Cardiac fibroblast (primary cell): Measurements from ENCODE around the gene COL8A1.

Experiments
- DNase-seq, 2 donors: peaks; one replicate each; pipeline versions ENCODE4 v3.0.0 to v3.0.0-alpha.2; 2010; ENCODE audit warnings: low read depth in 2 of 2
- H3K4me3 ChIP-seq, 2 donors: replicated peaks in 1 of 2; 1 replicate in 1 of 2; 2 replicates in 1 of 2; pipeline ENCODE4 v1.5.1; 2011; ENCODE audit warnings: low read depth in 2 of 2, low read length in 2 of 2, mild to moderate bottlenecking in 2 of 2, moderate library complexity in 1 of 2
- TF ChIP-seq, protein P1 (sequence below): IDR thresholded peaks from one replicate; pipeline ENCODE4 v1.5.1; 2011; ENCODE audit warnings: low read depth, mild to moderate bottlenecking, low read length, inconsistent platforms

Gene COL8A1

DNA sequence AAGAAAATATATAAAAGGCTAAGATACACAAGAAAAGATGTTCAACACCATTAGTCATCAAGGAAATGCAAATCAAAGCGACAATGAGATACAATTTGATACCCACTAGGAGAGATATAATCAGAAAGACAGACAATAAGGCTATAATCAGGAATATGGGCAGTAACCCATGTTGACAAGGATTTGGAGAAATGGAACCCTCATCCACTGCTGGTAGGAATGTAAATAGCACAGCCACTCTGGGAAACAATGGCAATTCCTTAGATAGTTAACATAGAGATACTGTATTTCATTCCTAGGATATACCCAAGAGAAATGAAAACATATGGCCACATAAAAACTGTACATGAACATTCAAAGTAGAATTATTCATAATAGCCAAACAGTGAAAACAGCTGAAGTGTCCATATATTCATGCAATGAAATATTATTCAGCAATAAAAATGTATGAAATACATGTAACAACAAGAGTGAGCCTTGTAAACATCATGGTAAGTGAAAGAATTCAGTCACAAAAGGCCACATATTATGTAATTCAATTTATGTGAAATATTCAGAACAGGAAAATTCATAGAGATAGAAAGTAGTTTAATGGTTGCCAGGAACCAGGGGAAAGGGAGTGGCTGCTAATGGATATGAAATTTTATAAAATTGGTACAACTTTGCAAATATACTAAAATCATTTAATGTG lies 18.2 kb upstream of the COL8A1 start:
- TF ChIP-seq, protein P1, sequence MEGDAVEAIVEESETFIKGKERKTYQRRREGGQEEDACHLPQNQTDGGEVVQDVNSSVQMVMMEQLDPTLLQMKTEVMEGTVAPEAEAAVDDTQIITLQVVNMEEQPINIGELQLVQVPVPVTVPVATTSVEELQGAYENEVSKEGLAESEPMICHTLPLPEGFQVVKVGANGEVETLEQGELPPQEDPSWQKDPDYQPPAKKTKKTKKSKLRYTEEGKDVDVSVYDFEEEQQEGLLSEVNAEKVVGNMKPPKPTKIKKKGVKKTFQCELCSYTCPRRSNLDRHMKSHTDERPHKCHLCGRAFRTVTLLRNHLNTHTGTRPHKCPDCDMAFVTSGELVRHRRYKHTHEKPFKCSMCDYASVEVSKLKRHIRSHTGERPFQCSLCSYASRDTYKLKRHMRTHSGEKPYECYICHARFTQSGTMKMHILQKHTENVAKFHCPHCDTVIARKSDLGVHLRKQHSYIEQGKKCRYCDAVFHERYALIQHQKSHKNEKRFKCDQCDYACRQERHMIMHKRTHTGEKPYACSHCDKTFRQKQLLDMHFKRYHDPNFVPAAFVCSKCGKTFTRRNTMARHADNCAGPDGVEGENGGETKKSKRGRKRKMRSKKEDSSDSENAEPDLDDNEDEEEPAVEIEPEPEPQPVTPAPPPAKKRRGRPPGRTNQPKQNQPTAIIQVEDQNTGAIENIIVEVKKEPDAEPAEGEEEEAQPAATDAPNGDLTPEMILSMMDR: peak; percentile 12
- peak in 1 of 2 donors; percentile 22 for DNase-seq
- H3K4me3 ChIP-seq: no peak overlapping the region

DNA sequence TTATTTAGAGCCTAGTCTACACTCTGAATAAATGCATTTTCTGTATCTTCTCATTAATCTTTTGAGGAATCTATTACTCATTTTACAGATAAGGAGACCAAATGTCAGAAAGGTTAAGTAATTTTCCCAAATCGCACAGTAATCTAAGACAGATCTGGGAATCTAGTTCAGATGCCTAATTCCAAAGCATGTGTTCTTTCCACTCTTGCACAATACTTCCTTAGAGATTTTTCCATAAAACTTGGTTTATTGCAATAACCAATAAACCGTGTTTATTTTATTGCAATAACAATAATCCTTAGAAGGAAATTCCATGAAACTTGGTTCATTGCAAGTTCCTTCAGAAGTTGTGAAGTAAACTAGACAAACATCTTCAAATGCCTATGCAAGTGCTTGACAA lies 17.4 kb upstream of the COL8A1 start:
- TF ChIP-seq, protein P1: no peak
- DNase-seq: no peak
- H3K4me3 ChIP-seq: no peak overlapping the region

DNA sequence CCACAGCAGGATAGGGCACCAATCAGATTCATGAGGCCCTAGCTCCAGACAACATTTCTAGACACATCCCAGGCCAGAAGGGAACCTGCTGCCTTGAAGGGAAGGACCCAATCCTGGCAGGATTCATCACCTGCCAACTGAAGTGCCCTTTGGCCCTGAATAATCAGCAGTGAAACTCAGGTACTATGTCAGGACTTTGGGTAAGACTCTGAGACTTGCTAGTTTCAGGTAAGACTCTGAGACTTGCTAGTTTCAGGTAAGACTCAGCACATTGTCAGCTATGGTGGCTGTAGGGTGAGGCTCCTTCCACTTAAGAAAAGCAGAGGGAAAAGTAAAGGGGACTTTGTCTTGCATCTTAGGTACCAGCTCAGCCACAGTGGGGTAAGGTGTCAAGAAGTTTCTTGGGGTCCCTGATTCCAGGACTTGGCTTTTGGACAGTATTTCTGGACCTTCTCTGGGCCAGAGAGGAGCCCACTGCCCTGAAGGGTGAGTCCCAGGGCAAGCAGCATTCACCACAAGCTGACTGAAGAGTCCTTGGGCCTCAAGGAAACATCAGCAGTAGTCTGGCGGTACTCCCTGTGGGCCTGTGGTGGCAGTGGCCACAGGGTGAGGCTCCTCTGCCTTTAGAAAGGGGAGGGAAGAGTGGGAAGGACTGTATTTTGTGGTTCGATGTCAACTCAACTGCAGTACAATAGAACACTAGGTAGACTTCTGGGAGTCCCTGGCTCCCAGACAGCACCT lies 13.7 kb upstream of the COL8A1 start:
- H3K4me3 ChIP-seq: no peak overlapping the region
- no peak for DNase-seq
- TF ChIP-seq, protein P1: no peak

DNA sequence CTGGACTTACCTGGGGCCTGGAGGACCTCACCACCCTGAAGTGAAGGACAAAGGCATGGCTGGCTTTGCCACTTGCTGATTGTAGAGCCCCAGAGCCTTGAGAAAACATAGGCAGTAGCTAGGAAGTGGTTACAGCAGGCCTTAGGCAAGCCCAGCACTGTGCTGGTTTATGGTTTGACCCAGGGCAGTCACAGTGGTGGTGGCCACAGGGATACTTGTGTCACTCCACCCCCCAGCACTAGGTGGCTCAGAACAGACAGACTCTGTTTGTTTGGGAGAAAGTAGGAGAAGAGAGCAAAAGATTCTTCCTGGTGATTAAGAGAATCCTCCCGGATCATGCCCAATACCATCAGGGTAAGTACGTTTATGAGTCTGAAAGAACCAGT lies 13.2 kb upstream of the COL8A1 start:
- TF ChIP-seq, protein P1: no peak
- DNase-seq: no peak
- no peak overlapping the region for H3K4me3 ChIP-seq

DNA sequence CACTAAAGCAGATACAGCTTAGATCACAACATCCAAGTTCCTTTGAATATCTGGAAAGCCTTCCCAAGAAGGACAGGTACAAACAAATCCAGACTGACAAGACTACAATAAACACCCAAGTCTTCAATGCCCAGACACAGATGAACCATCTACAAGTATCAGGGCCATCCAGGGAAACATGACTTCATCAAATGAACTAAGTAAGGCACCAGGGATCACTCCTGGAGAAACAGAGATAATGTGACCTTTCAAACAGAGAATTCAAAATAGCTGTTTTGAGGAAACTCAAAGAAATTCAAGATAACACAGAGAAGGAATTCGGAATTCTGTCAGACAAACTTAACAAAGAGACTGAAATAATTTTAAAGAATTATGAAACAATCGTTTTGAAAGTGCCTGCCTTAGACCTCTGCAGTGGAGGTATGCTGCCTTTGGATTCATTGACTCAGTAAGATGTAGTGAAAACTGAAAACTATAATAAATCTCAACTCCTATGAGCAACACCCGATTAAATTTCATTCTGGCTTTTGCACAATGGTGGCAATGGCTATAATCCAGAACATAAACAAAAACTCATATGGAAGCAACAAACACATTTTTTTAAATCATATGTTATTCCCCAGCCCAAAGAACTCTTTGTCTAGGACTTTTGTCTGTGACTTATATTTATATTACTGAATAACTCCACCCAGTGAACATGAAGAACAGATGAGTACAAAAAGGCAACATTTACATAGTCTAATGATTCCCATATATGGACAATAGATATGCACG lies 12.6 kb upstream of the COL8A1 start:
- TF ChIP-seq, protein P1: no peak
- no peak overlapping the region for H3K4me3 ChIP-seq
- DNase-seq: peak in 1 of 2 donors; percentile 83

DNA sequence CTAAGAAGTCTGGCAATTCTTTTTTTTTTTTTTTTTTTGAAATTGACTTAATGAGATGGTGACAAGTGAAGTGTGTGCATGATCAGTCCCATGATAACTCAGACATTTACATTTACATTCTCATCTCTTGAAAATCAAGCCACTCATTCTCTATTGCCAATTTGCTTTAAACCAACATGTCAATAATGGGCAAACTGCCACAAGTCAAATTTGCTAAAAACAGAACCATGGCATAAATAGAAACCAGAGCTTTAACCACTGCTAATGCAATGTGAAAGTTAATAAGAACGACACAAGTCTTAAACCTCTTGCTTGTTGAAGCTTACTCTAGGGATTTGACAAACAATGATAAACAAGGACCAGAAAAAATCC lies 12.0 kb upstream of the COL8A1 start:
- TF ChIP-seq, protein P1: no peak
- H3K4me3 ChIP-seq: no peak overlapping the region
- no peak for DNase-seq
